ENCODE measurements around the gene GPR151.

- TF ChIP-seq POLR2A (IDR thresholded peaks at IDR 0.05; ENCODE audit: control extremely low read depth in 1 of 2, low read depth in 2 of 2, low read length in 2 of 2) (no peak), POLR2AphosphoS5 (IDR thresholded peaks at IDR 0.05; ENCODE audit: low read depth, low read length) (no peak), CTCF (IDR thresholded peaks at IDR 0.05; ENCODE audit: control extremely low read depth in 1 of 3, insufficient read depth in 1 of 3, low read depth in 1 of 3, low read length in 3 of 3) (no peak)
Measured at GRCh38 chr5:146475906-146476305, 40.1 kb downstream of the GPR151 start.
